DND-41 (cell line): Measurements from ENCODE around the gene IL1RAPL2.

Experiments
- ATAC-seq: fragments of 200-7000 bp; cut with Tn5 transposase; 3 replicates; pipeline ENCODE4 v1.9.1; 2021; ENCODE audit warnings: low read depth; ENCODE audit not compliant: insufficient read depth
- DNase-seq: peaks from one replicate; pipeline ENCODE4 v3.0.0-alpha.2; 2020
- H2AFZ ChIP-seq: 2 replicates; pipeline ENCODE4 v1.6.0; 2012; ENCODE audit warnings: low read depth, low read length
- H3K27ac ChIP-seq: 2 replicates; pipeline ENCODE4 v1.5.1; 2012; ENCODE audit warnings: low read length, inconsistent platforms
- H3K27me3 ChIP-seq: fragments of 200-600 bp; sonication (generic); 2 replicates; pipeline ENCODE4 v1.6.0; 2012; ENCODE audit warnings: low read length, mild to moderate bottlenecking, inconsistent platforms; ENCODE audit not compliant: insufficient read depth, poor library complexity
- H3K36me3 ChIP-seq: 2 replicates; pipeline ENCODE4 v1.5.1; 2012; ENCODE audit warnings: low read length, inconsistent platforms; ENCODE audit not compliant: insufficient read depth
- H3K4me1 ChIP-seq: 2 replicates; pipeline ENCODE4 v1.5.1; 2012; ENCODE audit warnings: mild to moderate bottlenecking, low read length; ENCODE audit not compliant: insufficient read depth
- H3K4me2 ChIP-seq: 2 replicates; pipeline ENCODE4 v1.6.0; 2012; ENCODE audit warnings: mild to moderate bottlenecking, moderate library complexity, low read length, inconsistent platforms; ENCODE audit not compliant: insufficient read depth
- H3K4me3 ChIP-seq, 2 experiments: fragments of 200-600 bp in 1 of 2; shearing (Covaris generic) in 1 of 2; 2 replicates each; pipeline ENCODE4 v1.5.1; 2012 to 2016; ENCODE audit warnings: inconsistent platforms in 2 of 2, low read length in 2 of 2, mild to moderate bottlenecking in 2 of 2, low read depth in 1 of 2, moderate library complexity in 1 of 2
- H3K79me2 ChIP-seq: 2 replicates; pipeline ENCODE4 v1.6.0; 2012; ENCODE audit warnings: low read length, inconsistent platforms; ENCODE audit not compliant: insufficient read depth
- H3K9ac ChIP-seq: 2 replicates; pipeline ENCODE4 v1.6.0; 2012; ENCODE audit warnings: low read depth, mild to moderate bottlenecking, inconsistent platforms, low read length, moderate library complexity
- H3K9me3 ChIP-seq: 2 replicates; pipeline ENCODE4 v1.5.1; 2012; ENCODE audit warnings: low read length, moderate library complexity, mild to moderate bottlenecking, inconsistent platforms; ENCODE audit not compliant: insufficient read depth, severe bottlenecking
- H4K20me1 ChIP-seq: 2 replicates; pipeline ENCODE4 v1.6.0; 2012; ENCODE audit warnings: low read length; ENCODE audit not compliant: insufficient read depth
- CTCF ChIP-seq: IDR thresholded peaks from 2 replicates; pipeline ENCODE4 v1.5.1; 2012; ENCODE audit warnings: borderline replicate concordance, low read length, moderate library complexity, mild to moderate bottlenecking; ENCODE audit not compliant: poor library complexity, severe bottlenecking; ENCODE audit errors: extremely low read depth
- EZH2 ChIP-seq: IDR thresholded peaks from 3 replicates; pipeline ENCODE4 v1.6.1; 2012; ENCODE audit warnings: borderline replicate concordance, low read depth, mild to moderate bottlenecking, moderate library complexity, low read length, inconsistent platforms; ENCODE audit not compliant: severe bottlenecking

The IL1RAPL2 gene

GRCh38 chrX:105299286-105299685 lies 733.3 kb downstream of the IL1RAPL2 start:
- H3K4me2 ChIP-seq, result no peak overlapping the region
- TF ChIP-seq EZH2 (no peak), CTCF (no peak)
- H4K20me1 ChIP-seq, result no peaks in the 10 kb centered on the region
- H3K27ac ChIP-seq, result no peak overlapping the region
- ATAC-seq, result no peak
- no peak overlapping the region for H2AFZ ChIP-seq
- H3K36me3 ChIP-seq, result no peaks in the 10 kb centered on the region
- no peaks in the 10 kb centered on the region for H3K4me1 ChIP-seq
- DNase-seq, result no peak
- H3K9me3 ChIP-seq, result no peaks in the 10 kb centered on the region
- no peak overlapping the region for H3K9ac ChIP-seq
- no peaks in the 10 kb centered on the region for H3K27me3 ChIP-seq
- H3K4me3 ChIP-seq, result no peak overlapping the region
- no peaks in the 10 kb centered on the region for H3K79me2 ChIP-seq

DNA sequence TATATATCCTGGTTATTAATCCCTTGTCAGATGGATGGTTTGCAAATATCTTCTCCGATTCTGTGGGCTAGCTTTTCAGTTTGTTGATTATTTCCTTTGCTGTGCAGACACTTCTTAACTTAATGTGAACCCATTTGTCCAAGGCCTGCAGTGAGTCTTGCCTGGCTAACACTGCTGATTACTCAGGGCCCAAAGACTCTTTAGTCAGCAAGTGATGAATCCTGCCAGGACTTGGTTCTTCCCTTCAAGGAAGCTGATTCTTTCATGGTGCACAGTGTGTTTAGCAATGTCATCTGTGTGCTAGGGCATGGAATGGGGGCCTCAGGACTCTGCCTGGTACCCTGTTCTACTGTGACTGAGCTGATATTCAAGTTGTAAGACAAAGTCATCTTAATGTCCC lies 736.2 kb downstream of the IL1RAPL2 start:
- no peak overlapping the region for H2AFZ ChIP-seq
- no peak overlapping the region for H3K4me3 ChIP-seq
- H3K27ac ChIP-seq, result no peak overlapping the region
- no peak overlapping the region for H3K9ac ChIP-seq
- TF ChIP-seq EZH2, result no peak
- TF ChIP-seq CTCF, result no peak
- DNase-seq, result no peak
- no peak overlapping the region for H3K4me2 ChIP-seq
- H3K9me3 ChIP-seq, result no peaks in the 10 kb centered on the region
- H3K4me1 ChIP-seq, result no peaks in the 10 kb centered on the region
- no peak for ATAC-seq
- H4K20me1 ChIP-seq, result no peaks in the 10 kb centered on the region
- no peaks in the 10 kb centered on the region for H3K27me3 ChIP-seq
- no peaks in the 10 kb centered on the region for H3K36me3 ChIP-seq
- no peaks in the 10 kb centered on the region for H3K79me2 ChIP-seq

GRCh38 chrX:105307762-105308161 lies 741.8 kb downstream of the IL1RAPL2 start:
- DNase-seq (no peak), ATAC-seq (no peak)
- no peak overlapping the region for H3K4me2 ChIP-seq
- no peaks in the 10 kb centered on the region for H4K20me1 ChIP-seq
- no peaks in the 10 kb centered on the region for H3K4me1 ChIP-seq
- H3K9ac ChIP-seq, result no peak overlapping the region
- TF ChIP-seq EZH2 (no peak), CTCF (no peak)
- H2AFZ ChIP-seq, result no peak overlapping the region
- H3K4me3 ChIP-seq, result no peak overlapping the region
- H3K79me2 ChIP-seq, result no peaks in the 10 kb centered on the region
- no peaks in the 10 kb centered on the region for H3K27me3 ChIP-seq
- H3K27ac ChIP-seq, result no peak overlapping the region
- no peaks in the 10 kb centered on the region for H3K36me3 ChIP-seq
- no peaks in the 10 kb centered on the region for H3K9me3 ChIP-seq

DNA sequence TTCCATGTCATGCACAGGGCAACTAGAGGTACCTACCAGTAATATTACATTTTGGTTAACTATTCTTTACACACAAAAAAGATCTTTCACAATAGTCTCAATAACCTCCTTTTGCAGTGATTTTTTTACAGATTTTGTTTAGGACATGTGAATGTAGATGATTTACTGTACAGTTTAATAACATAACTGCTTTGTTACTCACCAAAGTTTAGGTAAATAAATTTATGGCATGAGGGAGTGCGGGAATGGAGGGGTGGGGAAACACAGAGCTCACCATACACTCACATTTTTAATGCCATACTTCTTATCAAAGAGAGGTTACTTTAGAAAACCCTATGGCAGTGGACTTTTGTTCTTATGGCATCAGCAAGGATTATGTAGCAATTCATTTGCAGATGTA lies 747.6 kb downstream of the IL1RAPL2 start:
- TF ChIP-seq EZH2 (no peak), CTCF (no peak)
- no peak overlapping the region for H3K27ac ChIP-seq
- no peak overlapping the region for H3K4me3 ChIP-seq
- H3K36me3 ChIP-seq, result no peaks in the 10 kb centered on the region
- ATAC-seq, result no peak
- no peaks in the 10 kb centered on the region for H3K9me3 ChIP-seq
- no peaks in the 10 kb centered on the region for H4K20me1 ChIP-seq
- H3K27me3 ChIP-seq, result no peaks in the 10 kb centered on the region
- no peak overlapping the region for H3K4me2 ChIP-seq
- H3K4me1 ChIP-seq, result no peaks in the 10 kb centered on the region
- H3K79me2 ChIP-seq, result no peaks in the 10 kb centered on the region
- H2AFZ ChIP-seq, result no peak overlapping the region
- no peak for DNase-seq
- no peak overlapping the region for H3K9ac ChIP-seq
